Osteoblast (primary cell): ENCODE data around the gene UBE2B. TPM values are rescaled to one million over a fixed set of nuclear protein-coding genes. Genes with fewer than 3 reads are reported as not detected.

Experiments used
- DNase-seq: peaks from one replicate; pipeline ENCODE4 v3.0.0; 2011; ENCODE audit warnings: low spot score, mixed read lengths; ENCODE audit not compliant: insufficient read length; ENCODE audit errors: missing footprints
- H2AFZ ChIP-seq: 2 replicates; pipeline ENCODE4 v1.6.0; 2011; ENCODE audit warnings: mild to moderate bottlenecking, low read length
- H3K27ac ChIP-seq: 2 replicates; pipeline ENCODE4 v1.5.1; 2011; ENCODE audit warnings: mild to moderate bottlenecking, low read depth, low read length, moderate library complexity
- H3K27me3 ChIP-seq: 2 replicates; pipeline ENCODE4 v1.6.0; 2012; ENCODE audit warnings: mild to moderate bottlenecking, control low read depth, inconsistent platforms, low read length, moderate library complexity; ENCODE audit not compliant: insufficient read depth
- H3K36me3 ChIP-seq: 2 replicates; pipeline ENCODE4 v1.5.1; 2011; ENCODE audit warnings: mild to moderate bottlenecking, low read length, control low read depth, moderate library complexity; ENCODE audit not compliant: insufficient read depth
- H3K4me1 ChIP-seq: 2 replicates; pipeline ENCODE4 v1.5.1; 2011; ENCODE audit warnings: mild to moderate bottlenecking, low read length, control low read depth, moderate library complexity; ENCODE audit not compliant: insufficient read depth
- H3K4me2 ChIP-seq: 2 replicates; pipeline ENCODE4 v1.6.0; 2011; ENCODE audit warnings: mild to moderate bottlenecking, low read length; ENCODE audit not compliant: insufficient read depth
- H3K4me3 ChIP-seq: fragments of 200-600 bp; sonication (generic); 3 replicates; pipeline ENCODE4 v1.5.1; 2012; ENCODE audit warnings: mild to moderate bottlenecking, low read length, inconsistent platforms; ENCODE audit not compliant: insufficient read depth
- H3K79me2 ChIP-seq: 2 replicates; pipeline ENCODE4 v1.6.0; 2012; ENCODE audit warnings: mild to moderate bottlenecking, low read length, control low read depth, inconsistent platforms; ENCODE audit not compliant: insufficient read depth
- H3K9me3 ChIP-seq: 2 replicates; pipeline ENCODE4 v1.5.1; 2011; ENCODE audit warnings: low read depth, low read length, control low read depth
- H4K20me1 ChIP-seq: 2 replicates; pipeline ENCODE4 v1.6.0; 2012; ENCODE audit warnings: mild to moderate bottlenecking, low read length, control low read depth; ENCODE audit not compliant: insufficient read depth
- total RNA-seq: library from RNA; depleted of rRNA; stranded (reverse); fragments of >200 nt; gene quantifications from 2 replicates; pipeline ENCODE4 v1.2.3, GENCODE V29; 2012
- TF ChIP-seq, protein P1 (sequence below): IDR thresholded peaks from 2 replicates; pipeline ENCODE4 v1.5.1; 2011; ENCODE audit warnings: mild to moderate bottlenecking, low read depth, low read length, moderate library complexity; ENCODE audit errors: extremely low read depth

The UBE2B gene
- total RNA-seq, 1 donor, result 73.5 TPM

DNA sequence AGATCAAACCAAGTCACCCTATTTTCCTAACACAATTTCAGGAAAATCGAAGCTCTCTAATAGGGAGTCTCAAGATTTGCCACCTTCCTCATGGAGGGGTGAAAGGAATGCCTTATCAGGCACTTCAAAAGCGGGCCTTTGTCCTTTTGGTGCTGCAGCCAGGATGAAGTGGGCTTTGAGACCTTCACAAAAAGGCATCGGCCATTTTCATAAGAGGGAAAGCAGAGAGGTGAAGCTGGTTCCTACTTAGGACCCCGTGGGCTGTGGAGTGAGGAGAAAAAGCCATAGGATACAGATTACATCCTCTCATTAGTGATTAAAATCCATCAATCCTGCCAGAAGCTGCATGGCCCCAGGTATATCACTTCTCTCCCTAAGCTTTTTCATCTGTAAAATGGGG lies 39.5 kb downstream of the UBE2B start:
- H2AFZ ChIP-seq, result no peak overlapping the region
- H3K4me1 ChIP-seq, result peaks cover 9% of the 10 kb centered on the region
- H4K20me1 ChIP-seq, result no peaks in the 10 kb centered on the region
- H3K36me3 ChIP-seq, result peaks cover 4% of the 10 kb centered on the region
- H3K79me2 ChIP-seq, result peaks cover 31% of the 10 kb centered on the region
- peak overlapping the region; percentile 77 for H3K27ac ChIP-seq
- H3K27me3 ChIP-seq, result no peaks in the 10 kb centered on the region
- H3K4me3 ChIP-seq, result peak overlapping the region; percentile 93
- H3K4me2 ChIP-seq, result peak overlapping the region; percentile 97
- TF ChIP-seq, protein P1, sequence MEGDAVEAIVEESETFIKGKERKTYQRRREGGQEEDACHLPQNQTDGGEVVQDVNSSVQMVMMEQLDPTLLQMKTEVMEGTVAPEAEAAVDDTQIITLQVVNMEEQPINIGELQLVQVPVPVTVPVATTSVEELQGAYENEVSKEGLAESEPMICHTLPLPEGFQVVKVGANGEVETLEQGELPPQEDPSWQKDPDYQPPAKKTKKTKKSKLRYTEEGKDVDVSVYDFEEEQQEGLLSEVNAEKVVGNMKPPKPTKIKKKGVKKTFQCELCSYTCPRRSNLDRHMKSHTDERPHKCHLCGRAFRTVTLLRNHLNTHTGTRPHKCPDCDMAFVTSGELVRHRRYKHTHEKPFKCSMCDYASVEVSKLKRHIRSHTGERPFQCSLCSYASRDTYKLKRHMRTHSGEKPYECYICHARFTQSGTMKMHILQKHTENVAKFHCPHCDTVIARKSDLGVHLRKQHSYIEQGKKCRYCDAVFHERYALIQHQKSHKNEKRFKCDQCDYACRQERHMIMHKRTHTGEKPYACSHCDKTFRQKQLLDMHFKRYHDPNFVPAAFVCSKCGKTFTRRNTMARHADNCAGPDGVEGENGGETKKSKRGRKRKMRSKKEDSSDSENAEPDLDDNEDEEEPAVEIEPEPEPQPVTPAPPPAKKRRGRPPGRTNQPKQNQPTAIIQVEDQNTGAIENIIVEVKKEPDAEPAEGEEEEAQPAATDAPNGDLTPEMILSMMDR, result no peak
- H3K9me3 ChIP-seq, result no peaks in the 10 kb centered on the region
- DNase-seq, result no peak

DNA sequence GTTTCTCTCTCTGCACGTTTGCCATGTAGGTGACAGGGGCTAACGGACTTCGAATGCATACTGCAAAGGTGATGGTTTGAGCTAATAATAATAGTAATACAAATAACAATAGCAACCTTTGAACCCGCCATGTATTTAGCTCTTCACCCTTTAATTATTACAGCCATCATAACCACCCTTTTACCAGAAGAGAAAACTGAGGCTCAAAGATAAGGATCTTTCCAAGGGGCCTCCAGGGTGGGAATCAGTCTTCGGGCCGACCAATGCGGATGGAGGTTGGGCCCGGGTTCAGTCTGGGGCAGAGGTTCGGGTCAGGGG lies 39.8 kb downstream of the UBE2B start:
- Histone ChIP-seq H4K20me1 (no peaks in the 10 kb centered on the region), H2AFZ (peak overlapping the region; percentile 80), H3K27me3 (no peaks in the 10 kb centered on the region), H3K36me3 (no peaks in the 10 kb centered on the region), H3K79me2 (peaks cover 31% of the 10 kb centered on the region), H3K9me3 (no peaks in the 10 kb centered on the region), H3K4me2 (peak overlapping the region; percentile 97), H3K4me3 (peak overlapping the region; percentile 93), H3K4me1 (peaks cover 9% of the 10 kb centered on the region), H3K27ac (peak overlapping the region; percentile 77)
- TF ChIP-seq, protein P1, result no peak
- no peak for DNase-seq

DNA sequence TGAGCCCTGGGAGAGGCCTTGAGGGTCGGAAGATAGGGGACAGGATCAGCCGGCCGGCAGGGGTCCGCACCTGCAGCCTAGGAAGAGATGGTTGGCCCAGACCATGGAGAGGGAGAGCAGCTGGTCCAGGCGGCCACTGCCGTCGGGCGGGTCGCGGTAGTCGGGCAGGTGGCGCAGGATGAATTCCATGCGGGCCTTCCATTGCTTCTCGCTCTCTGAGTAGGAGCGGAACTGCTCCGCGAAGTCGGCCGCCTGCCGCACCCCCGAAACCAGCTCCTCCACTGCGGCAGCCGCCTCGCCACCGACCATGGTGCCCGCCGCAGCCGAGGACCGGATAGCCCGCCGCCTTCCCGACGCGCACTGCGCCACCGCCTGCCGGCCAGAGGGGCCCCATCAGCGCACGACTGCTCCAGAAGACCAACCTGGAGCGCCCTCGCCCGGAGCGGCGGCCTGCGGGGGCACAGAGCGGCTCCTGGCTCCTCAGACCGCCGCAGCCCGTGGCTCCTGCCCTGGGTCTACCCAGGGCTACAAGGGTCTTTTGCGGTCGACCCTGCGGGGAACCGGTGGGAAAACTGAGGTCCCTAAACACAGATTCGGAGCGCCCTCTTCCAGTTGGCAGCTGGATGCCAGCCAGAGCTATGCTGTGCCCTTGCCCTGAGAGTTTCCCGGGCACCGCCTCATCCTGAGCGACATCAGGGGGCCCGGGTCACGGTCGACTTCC lies 40.3 kb downstream of the UBE2B start, which contains the start of gene CDKN2AIPNL:
Gene CDKN2AIPNL (minus strand): TSS at position 336 of the 721 bp plus-strand sequence. CDS start 27 bp downstream, at position 309.
- Histone ChIP-seq H3K4me3 (peak within 1 kb of the TSS; percentile 93), H3K9me3 (no peaks in the 10 kb centered on the region), H3K79me2 (peaks cover 31% of the 10 kb centered on the region), H3K4me2 (peak within 1 kb of the TSS; percentile 97), H3K27ac (peak within 1 kb of the TSS; percentile 77), H3K27me3 (no peaks in the 10 kb centered on the region), H2AFZ (peak within 1 kb of the TSS; percentile 97), H3K4me1 (peaks cover 9% of the 10 kb centered on the region), H3K36me3 (no peaks in the 10 kb centered on the region), H4K20me1 (no peaks in the 10 kb centered on the region)
- TF ChIP-seq, protein P1, result peak; percentile 63
- DNase-seq, result peak; percentile 98

DNA sequence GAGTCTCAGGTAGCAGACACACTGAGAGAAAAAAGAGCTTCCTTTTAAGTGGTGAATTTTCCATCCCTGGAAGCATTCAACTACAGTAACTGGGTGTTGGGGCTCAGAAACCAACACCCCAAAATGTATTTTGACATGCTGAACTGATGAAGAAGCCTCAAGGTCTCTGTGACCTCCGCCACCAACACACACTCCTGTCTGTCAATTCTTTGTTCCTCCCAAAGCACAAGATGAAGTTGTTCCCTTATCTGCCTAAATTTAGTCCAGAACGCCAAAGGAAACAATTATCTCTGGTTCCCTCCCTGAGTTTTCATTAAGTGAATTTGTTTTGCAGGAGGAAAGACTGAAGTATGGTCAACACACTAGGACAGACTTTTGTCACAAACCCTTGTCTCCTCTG lies 41.7 kb downstream of the UBE2B start:
- no peak overlapping the region for H2AFZ ChIP-seq
- no peaks in the 10 kb centered on the region for H3K27me3 ChIP-seq
- DNase-seq, result no peak
- TF ChIP-seq, protein P1, result no peak
- no peaks in the 10 kb centered on the region for H3K9me3 ChIP-seq
- no peak overlapping the region for H3K27ac ChIP-seq
- no peaks in the 10 kb centered on the region for H3K36me3 ChIP-seq
- H3K4me2 ChIP-seq, result no peak overlapping the region
- peaks cover 9% of the 10 kb centered on the region for H3K4me1 ChIP-seq
- peaks cover 31% of the 10 kb centered on the region for H3K79me2 ChIP-seq
- no peak overlapping the region for H3K4me3 ChIP-seq
- no peaks in the 10 kb centered on the region for H4K20me1 ChIP-seq
